MM.1S (cell line): Measurements from ENCODE around the gene CDKN2B-AS1.

ENCODE experiments used
- DNase-seq: peaks from one replicate; pipeline ENCODE4 v3.0.0-alpha.2; 2015
- H2AFZ ChIP-seq: fragments of 300-600 bp; sonication (generic); 2 replicates; pipeline ENCODE4 v1.6.0; 2016; ENCODE audit warnings: antibody characterized with exemption, low read length
- H3F3A ChIP-seq: fragments of 300-600 bp; sonication (generic); 2 replicates; pipeline ENCODE4 v1.6.1; 2016; ENCODE audit warnings: mild to moderate bottlenecking, antibody characterized with exemption, low read length, moderate library complexity, mixed read lengths; ENCODE audit not compliant: insufficient read depth
- H3K27ac ChIP-seq: fragments of 300-600 bp; sonication (generic); 2 replicates; pipeline ENCODE4 v1.5.1; 2016; ENCODE audit warnings: mild to moderate bottlenecking, low read length
- H3K27me3 ChIP-seq: fragments of 300-600 bp; sonication (generic); replicated peaks from 2 replicates; pipeline ENCODE4 v1.6.0; 2016; ENCODE audit warnings: low read length; ENCODE audit not compliant: insufficient read depth
- H3K36me3 ChIP-seq: fragments of 300-600 bp; sonication (generic); replicated peaks from 2 replicates; pipeline ENCODE4 v1.6.1; 2016; ENCODE audit warnings: mild to moderate bottlenecking, low read length, mixed read lengths; ENCODE audit not compliant: insufficient read depth
- H3K4me1 ChIP-seq: fragments of 300-600 bp; sonication (generic); 2 replicates; pipeline ENCODE4 v1.6.1; 2016; ENCODE audit warnings: low read length, mixed read lengths
- H3K4me2 ChIP-seq: fragments of 300-600 bp; sonication (generic); 2 replicates; pipeline ENCODE4 v1.6.0; 2016; ENCODE audit warnings: low read depth, low read length
- H3K4me3 ChIP-seq: fragments of 300-600 bp; sonication (generic); 2 replicates; pipeline ENCODE4 v1.5.1; 2016; ENCODE audit warnings: low read length, mixed read lengths
- H3K79me2 ChIP-seq: fragments of 300-600 bp; sonication (generic); 2 replicates; pipeline ENCODE4 v1.6.1; 2016; ENCODE audit warnings: mixed run types, low read length, mixed read lengths
- H3K9ac ChIP-seq: fragments of 300-600 bp; sonication (generic); 2 replicates; pipeline ENCODE4 v1.6.1; 2016; ENCODE audit warnings: low read length, mixed read lengths
- H3K9me2 ChIP-seq: fragments of 300-600 bp; sonication (generic); replicated peaks from 2 replicates; pipeline ENCODE4 v1.6.1; 2016; ENCODE audit warnings: mild to moderate bottlenecking, low read length, mixed read lengths; ENCODE audit not compliant: insufficient read depth
- H3K9me3 ChIP-seq: fragments of 300-600 bp; sonication (generic); replicated peaks from 2 replicates; pipeline ENCODE4 v1.6.1; 2016; ENCODE audit warnings: mild to moderate bottlenecking, low read length, mixed read lengths; ENCODE audit not compliant: insufficient read depth
- H4K20me1 ChIP-seq: fragments of 300-600 bp; sonication (generic); 2 replicates; pipeline ENCODE4 v1.6.1; 2016; ENCODE audit warnings: mild to moderate bottlenecking, low read length, moderate library complexity, mixed read lengths; ENCODE audit not compliant: insufficient read depth
- CTCF ChIP-seq: fragments of 300-600 bp; sonication (generic); IDR thresholded peaks from 2 replicates; pipeline ENCODE4 v1.5.1; 2016; ENCODE audit warnings: antibody characterized with exemption, low read length, mixed read lengths
- EZH2 ChIP-seq: fragments of 300-600 bp; sonication (generic); optimal IDR thresholded peaks from 2 replicates; pipeline ENCODE3; 2017; ENCODE audit warnings: low read depth, mild to moderate bottlenecking, antibody characterized with exemption, low read length, mixed read lengths
- EZH2phosphoT487 ChIP-seq: fragments of 300-600 bp; sonication (generic); IDR thresholded peaks from 2 replicates; pipeline ENCODE4 v1.6.1; 2018; ENCODE audit warnings: antibody characterized with exemption, low read length

CDKN2B-AS1 gene

GRCh38 chr9:21974722-21975409 is 19.7 kb upstream of the CDKN2B-AS1 start:
- H3K9me3 ChIP-seq = no peaks in the 10 kb centered on the region
- no peaks in the 10 kb centered on the region for H3F3A ChIP-seq
- H3K36me3 ChIP-seq = no peaks in the 10 kb centered on the region
- no peak overlapping the region for H3K9ac ChIP-seq
- TF ChIP-seq CTCF (no peak), EZH2 (no peak), EZH2phosphoT487 (no peak)
- H3K9me2 ChIP-seq = no peaks in the 10 kb centered on the region
- H3K4me1 ChIP-seq = no peaks in the 10 kb centered on the region
- DNase-seq = no peak
- H2AFZ ChIP-seq = no peak overlapping the region
- H3K27ac ChIP-seq = no peak overlapping the region
- no peak overlapping the region for H3K4me3 ChIP-seq
- H3K27me3 ChIP-seq = no peaks in the 10 kb centered on the region
- no peaks in the 10 kb centered on the region for H4K20me1 ChIP-seq
- H3K4me2 ChIP-seq = no peak overlapping the region
- no peaks in the 10 kb centered on the region for H3K79me2 ChIP-seq

GRCh38 chr9:21976334-21976875 is 18.2 kb upstream of the CDKN2B-AS1 start:
- no peak overlapping the region for H3K4me3 ChIP-seq
- no peak overlapping the region for H2AFZ ChIP-seq
- H3K36me3 ChIP-seq = no peaks in the 10 kb centered on the region
- no peaks in the 10 kb centered on the region for H4K20me1 ChIP-seq
- no peak overlapping the region for H3K27ac ChIP-seq
- no peak overlapping the region for H3K4me2 ChIP-seq
- no peaks in the 10 kb centered on the region for H3K4me1 ChIP-seq
- no peaks in the 10 kb centered on the region for H3K9me2 ChIP-seq
- no peaks in the 10 kb centered on the region for H3K79me2 ChIP-seq
- DNase-seq = no peak
- TF ChIP-seq EZH2 (no peak), CTCF (no peak), EZH2phosphoT487 (no peak)
- H3K9me3 ChIP-seq = no peaks in the 10 kb centered on the region
- no peak overlapping the region for H3K9ac ChIP-seq
- H3K27me3 ChIP-seq = no peaks in the 10 kb centered on the region
- H3F3A ChIP-seq = no peaks in the 10 kb centered on the region

GRCh38 chr9:21982391-21982790 is 12.2 kb upstream of the CDKN2B-AS1 start:
- H3K9ac ChIP-seq = no peak overlapping the region
- TF ChIP-seq EZH2phosphoT487 = no peak
- TF ChIP-seq CTCF = no peak
- TF ChIP-seq EZH2 = no peak
- no peaks in the 10 kb centered on the region for H3K79me2 ChIP-seq

More at GRCh38 chr9:21982391-21982790, 12.2 kb upstream of the CDKN2B-AS1 start:
- Histone ChIP-seq H3K4me1 (no peaks in the 10 kb centered on the region), H3F3A (no peaks in the 10 kb centered on the region), H3K9me3 (no peaks in the 10 kb centered on the region), H3K9me2 (no peaks in the 10 kb centered on the region), H2AFZ (no peak overlapping the region), H3K36me3 (no peaks in the 10 kb centered on the region), H3K4me2 (no peak overlapping the region), H3K27me3 (no peaks in the 10 kb centered on the region), H3K27ac (no peak overlapping the region), H4K20me1 (no peaks in the 10 kb centered on the region), H3K4me3 (no peak overlapping the region)
- no peak for DNase-seq
